HG03575 (cell line): ENCODE measurements around the gene VIM.

Source experiments
- ATAC-seq: cut with Tn5 transposase; IDR thresholded peaks from one replicate; pipeline ENCODE4 v1.9.1; 2021; ENCODE audit not compliant: unreplicated experiment, insufficient number of reproducible peaks, low FRiP score; ENCODE audit errors: extremely low read depth

The VIM gene

GRCh38 chr10:17286562-17287550 lies 58.8 kb downstream of the VIM start:
- no peak for ATAC-seq
